K562 (cell line): Measurements from ENCODE around the gene DBP. TPM values are rescaled to one million over a fixed set of nuclear protein-coding genes. Genes with fewer than 3 reads are reported as not detected.

Experiments
- E2F5 ChIP-seq: sonication (generic); formaldehyde crosslinking; IDR thresholded peaks from 2 replicates; pipeline ENCODE4 v1.8.0; 2022; ENCODE audit warnings: mild to moderate bottlenecking, missing genetic modification reagents
- FOSL1 ChIP-seq: fragments of 200-800 bp; sonication (Bioruptor generic); conservative IDR thresholded peaks from 2 replicates; pipeline ENCODE4 v1.6.1; 2016; ENCODE audit warnings: missing genetic modification characterization, missing compliant biosample characterization
- FOXP4 ChIP-seq: sonication (generic); formaldehyde crosslinking; IDR thresholded peaks from 2 replicates; pipeline ENCODE4 v1.8.0; 2022; ENCODE audit warnings: mild to moderate bottlenecking, missing genetic modification reagents, borderline replicate concordance
- NCOA4 ChIP-seq: fragments of 450-650 bp; IDR thresholded peaks from 2 replicates; pipeline ENCODE4 v1.6.1; 2018; ENCODE audit warnings: mild to moderate bottlenecking; ENCODE audit not compliant: partially characterized antibody
- NFIC ChIP-seq: fragments of 450-650 bp; IDR thresholded peaks from 2 replicates; pipeline ENCODE4 v1.6.1; 2017; ENCODE audit warnings: mild to moderate bottlenecking, inconsistent platforms
- PTBP1 ChIP-seq: fragments of 200-400 bp; formaldehyde crosslinking; IDR thresholded peaks from 2 replicates; pipeline ENCODE4 v1.6.1; 2017; ENCODE audit warnings: low read depth, low read length
- RAD21 ChIP-seq, 2 experiments: fragments of 250-450 bp in 1 of 2; fragments of 450-650 bp in 1 of 2; sonication (Bioruptor Pico) in 1 of 2; formaldehyde crosslinking in 1 of 2; IDR thresholded peaks in 1 of 2; conservative IDR thresholded peaks in 1 of 2; 2 replicates each; pipeline versions ENCODE4 v1.4.0 to v1.8.0; 2020 to 2022; ENCODE audit warnings: mild to moderate bottlenecking in 2 of 2, moderate library complexity in 1 of 2
- ZHX1 ChIP-seq: fragments of 150-350 bp; conservative IDR thresholded peaks from 2 replicates; pipeline ENCODE4 v1.6.1; 2014; ENCODE audit warnings: low read length
- ZNF395 ChIP-seq: fragments of 200-800 bp; sonication (Bioruptor generic); IDR thresholded peaks from 2 replicates; pipeline ENCODE4 v1.6.1; 2017; ENCODE audit warnings: missing genetic modification characterization, missing compliant biosample characterization
- ZNF586 ChIP-seq: fragments of 450-650 bp; formaldehyde crosslinking; conservative IDR thresholded peaks from 2 replicates; pipeline ENCODE4 v1.4.0; 2020; ENCODE audit warnings: mild to moderate bottlenecking, moderate library complexity
- ZNF639 ChIP-seq, 2 experiments: fragments of 200-800 bp in 1 of 2; sonication (Bioruptor generic) in 1 of 2; sonication (generic) in 1 of 2; formaldehyde crosslinking in 1 of 2; IDR thresholded peaks in 1 of 2; conservative IDR thresholded peaks in 1 of 2; 2 replicates each; pipeline versions ENCODE4 v1.5.0 to v1.6.1; 2016 to 2020; ENCODE audit warnings: missing compliant biosample characterization in 1 of 2, missing genetic modification characterization in 1 of 2, missing genetic modification reagents in 1 of 2
- ZNF655 ChIP-seq: fragments of 250-450 bp; sonication (Bioruptor Pico); IDR thresholded peaks from 2 replicates; pipeline ENCODE4 v1.5.0; 2021
- ZNF707 ChIP-seq: fragments of 250-450 bp; sonication (Bioruptor Pico); conservative IDR thresholded peaks from 2 replicates; pipeline ENCODE4 v1.8.0; 2022; ENCODE audit warnings: inconsistent platforms, mild to moderate bottlenecking, moderate library complexity
- ZNF717 ChIP-seq: fragments of 250-450 bp; sonication (Bioruptor Pico); IDR thresholded peaks from 2 replicates; pipeline ENCODE4 v1.5.0; 2021
- ZNF778 ChIP-seq: fragments of 450-650 bp; formaldehyde crosslinking; IDR thresholded peaks from 2 replicates; pipeline ENCODE4 v1.4.0; 2020; ENCODE audit warnings: mild to moderate bottlenecking, moderate library complexity
- polyA plus RNA-seq, 8 experiments: library from polyadenylated mRNA; depleted of rRNA in 4 of 8; stranded (reverse) in 5 of 8; unstranded in 3 of 8; fragments of >200 nt; fragmentation: Nextera tagmentation in 2 of 8; fragmentation: Illumina TruSeq in 1 of 8; extraction: Ambion mirVana in 2 of 8; extraction: Trizol in 1 of 8; gene quantifications; 2 replicates each; pipeline versions ENCODE4 v1.2.1 to v1.2.3, GENCODE V29; 2011 to 2014; ENCODE audit warnings: inconsistent platforms in 1 of 8, missing spikeins in 1 of 8
- total RNA-seq, 7 experiments: library from RNA; depleted of rRNA in 6 of 7; stranded (reverse); fragments of >200 nt in 6 of 7; fragmentation: Illumina TruSeq in 2 of 7; extraction: Trizol in 2 of 7; gene quantifications; 2 replicates each; pipeline versions ENCODE4 v1.2.1 to v1.2.3, GENCODE V29; 2011 to 2021; ENCODE audit warnings: low replicate concordance in 1 of 7

The DBP gene
- total and polyA plus RNA-seq, 9 of the 15 experiments (the other 6 are each of a cell fraction or from before 2014, with no cell fraction given) = 0.25 to 5.5 (median 1.8) TPM

- no peak for TF ChIP-seq FOXP4 (CRISPR knock-in tag)
- no peak for TF ChIP-seq ZNF586 (CRISPR knock-in tag)
- no peak for TF ChIP-seq FOSL1 (tag)
- no peak for TF ChIP-seq ZHX1
- TF ChIP-seq NCOA4 = no peak
- no peak for TF ChIP-seq ZNF639 (CRISPR knock-in tag; conservative IDR thresholded peaks at IDR 0.05 in 1 of 2, IDR thresholded peaks at IDR 0.05 in 1 of 2)
- no peak for TF ChIP-seq ZNF717 (CRISPR knock-in tag)
- no peak for TF ChIP-seq RAD21 (CRISPR knock-in tag; conservative IDR thresholded peaks at IDR 0.05 in 1 of 2, IDR thresholded peaks at IDR 0.05 in 1 of 2)
- TF ChIP-seq PTBP1 = no peak
- TF ChIP-seq E2F5 (CRISPR knock-in tag) = 0 out of 2 replicates have a peak, but pooled peaks have one; percentile 36
- no peak for TF ChIP-seq ZNF707
- TF ChIP-seq ZNF655 (CRISPR knock-in tag) = no peak
- TF ChIP-seq ZNF778 (CRISPR knock-in tag) = no peak
- TF ChIP-seq ZNF395 = no peak
- no peak for TF ChIP-seq NFIC
- TF ChIP-seq, all 486 proteins: peak for 5
Measured at GRCh38 chr19:48617146-48617937, 19.8 kb downstream of the DBP start (continued).
